Stimulated activated CD8-positive, alpha-beta memory T cell treated with anti-CD3 and anti-CD28 coated beads, Interleukin-12 subunit alpha, Interleukin-12 subunit beta, amount 100 ng/mL, for 1 hour (primary cell): ENCODE data around the gene RXRG.

Experiments
- DNase-seq: peaks from one replicate; pipeline ENCODE4 v3.0.0-alpha.2; 2020; ENCODE audit warnings: low read depth

The RXRG gene

GRCh38 chr1:165408518-165408917, 36.4 kb downstream of the RXRG start:
- DNase-seq: no peak

- no peak for DNase-seq
These were observed 37.5 kb downstream of the RXRG start for GRCh38 chr1:165407398-165407797.

- no peak for DNase-seq
These were observed 41.0 kb downstream of the RXRG start for GRCh38 chr1:165403835-165404482.

GRCh38 chr1:165402517-165403111, 42.3 kb downstream of the RXRG start:
- DNase-seq: no peak

GRCh38 chr1:165397944-165398343, 47.0 kb downstream of the RXRG start:
- no peak for DNase-seq

- no peak for DNase-seq
These were observed 49.0 kb downstream of the RXRG start for GRCh38 chr1:165395901-165396300.

- no peak for DNase-seq
These were observed 49.4 kb downstream of the RXRG start for GRCh38 chr1:165395478-165395877.

GRCh38 chr1:165392634-165393571, 52.0 kb downstream of the RXRG start:
- DNase-seq: peak; percentile 82

GRCh38 chr1:165389609-165390008, 55.3 kb downstream of the RXRG start:
- DNase-seq: no peak

- no peak for DNase-seq
These were observed 57.0 kb downstream of the RXRG start for GRCh38 chr1:165387961-165388360.

- DNase-seq: no peak
These were observed 57.4 kb downstream of the RXRG start for GRCh38 chr1:165387505-165387904.

- DNase-seq: no peak
These were observed 61.1 kb downstream of the RXRG start for GRCh38 chr1:165383599-165384405.

- no peak for DNase-seq
These were observed 61.9 kb downstream of the RXRG start for GRCh38 chr1:165383067-165383466.

GRCh38 chr1:165381745-165382505, 63.0 kb downstream of the RXRG start:
- DNase-seq: no peak

GRCh38 chr1:165376811-165377311, 68.1 kb downstream of the RXRG start:
- no peak for DNase-seq

- DNase-seq: no peak
These were observed 68.7 kb downstream of the RXRG start for GRCh38 chr1:165376041-165376810.

- DNase-seq: no peak
These were observed 69.3 kb downstream of the RXRG start for GRCh38 chr1:165375623-165376022.

GRCh38 chr1:165371588-165372225, 73.2 kb downstream of the RXRG start:
- DNase-seq: no peak

GRCh38 chr1:165369255-165369848, 75.6 kb downstream of the RXRG start:
- peak; percentile 32 for DNase-seq
